ENCODE measurements around the gene SORT1. TPM values are rescaled to one million over a fixed set of nuclear protein-coding genes. Genes with fewer than 3 reads are reported as not detected.

Gene SORT1
- total and polyA plus RNA-seq, 2 of the 13 experiments (the other 11 are each of a cell fraction or from before 2014, with no cell fraction given): 32.4 to 93.0 TPM

GRCh38 chr1:109299558-109300343 lies 98.0 kb downstream of the SORT1 start (continued):
- TF ChIP-seq PAXIP1 (CRISPR knock-in tag; conservative IDR thresholded peaks at IDR 0.05): peak; percentile 40; the same call in 1 of the 2 replicates
- TF ChIP-seq HNF4A (CRISPR knock-in tag; IDR thresholded peaks at IDR 0.05): peak; percentile 71
- peak; percentile 49 for TF ChIP-seq MAX (IDR thresholded peaks at IDR 0.05)
- no peak for TF ChIP-seq ZNF780A (CRISPR knock-in tag; IDR thresholded peaks at IDR 0.05)
- TF ChIP-seq, protein P1, sequence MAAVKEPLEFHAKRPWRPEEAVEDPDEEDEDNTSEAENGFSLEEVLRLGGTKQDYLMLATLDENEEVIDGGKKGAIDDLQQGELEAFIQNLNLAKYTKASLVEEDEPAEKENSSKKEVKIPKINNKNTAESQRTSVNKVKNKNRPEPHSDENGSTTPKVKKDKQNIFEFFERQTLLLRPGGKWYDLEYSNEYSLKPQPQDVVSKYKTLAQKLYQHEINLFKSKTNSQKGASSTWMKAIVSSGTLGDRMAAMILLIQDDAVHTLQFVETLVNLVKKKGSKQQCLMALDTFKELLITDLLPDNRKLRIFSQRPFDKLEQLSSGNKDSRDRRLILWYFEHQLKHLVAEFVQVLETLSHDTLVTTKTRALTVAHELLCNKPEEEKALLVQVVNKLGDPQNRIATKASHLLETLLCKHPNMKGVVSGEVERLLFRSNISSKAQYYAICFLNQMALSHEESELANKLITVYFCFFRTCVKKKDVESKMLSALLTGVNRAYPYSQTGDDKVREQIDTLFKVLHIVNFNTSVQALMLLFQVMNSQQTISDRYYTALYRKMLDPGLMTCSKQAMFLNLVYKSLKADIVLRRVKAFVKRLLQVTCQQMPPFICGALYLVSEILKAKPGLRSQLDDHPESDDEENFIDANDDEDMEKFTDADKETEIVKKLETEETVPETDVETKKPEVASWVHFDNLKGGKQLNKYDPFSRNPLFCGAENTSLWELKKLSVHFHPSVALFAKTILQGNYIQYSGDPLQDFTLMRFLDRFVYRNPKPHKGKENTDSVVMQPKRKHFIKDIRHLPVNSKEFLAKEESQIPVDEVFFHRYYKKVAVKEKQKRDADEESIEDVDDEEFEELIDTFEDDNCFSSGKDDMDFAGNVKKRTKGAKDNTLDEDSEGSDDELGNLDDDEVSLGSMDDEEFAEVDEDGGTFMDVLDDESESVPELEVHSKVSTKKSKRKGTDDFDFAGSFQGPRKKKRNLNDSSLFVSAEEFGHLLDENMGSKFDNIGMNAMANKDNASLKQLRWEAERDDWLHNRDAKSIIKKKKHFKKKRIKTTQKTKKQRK (IDR thresholded peaks at IDR 0.05; ENCODE audit: low read length): no peak
- TF ChIP-seq TGIF2 (CRISPR knock-in tag; IDR thresholded peaks at IDR 0.05): peak; percentile 41; the same call in 1 of the 2 replicates
- TF ChIP-seq, protein P2, sequence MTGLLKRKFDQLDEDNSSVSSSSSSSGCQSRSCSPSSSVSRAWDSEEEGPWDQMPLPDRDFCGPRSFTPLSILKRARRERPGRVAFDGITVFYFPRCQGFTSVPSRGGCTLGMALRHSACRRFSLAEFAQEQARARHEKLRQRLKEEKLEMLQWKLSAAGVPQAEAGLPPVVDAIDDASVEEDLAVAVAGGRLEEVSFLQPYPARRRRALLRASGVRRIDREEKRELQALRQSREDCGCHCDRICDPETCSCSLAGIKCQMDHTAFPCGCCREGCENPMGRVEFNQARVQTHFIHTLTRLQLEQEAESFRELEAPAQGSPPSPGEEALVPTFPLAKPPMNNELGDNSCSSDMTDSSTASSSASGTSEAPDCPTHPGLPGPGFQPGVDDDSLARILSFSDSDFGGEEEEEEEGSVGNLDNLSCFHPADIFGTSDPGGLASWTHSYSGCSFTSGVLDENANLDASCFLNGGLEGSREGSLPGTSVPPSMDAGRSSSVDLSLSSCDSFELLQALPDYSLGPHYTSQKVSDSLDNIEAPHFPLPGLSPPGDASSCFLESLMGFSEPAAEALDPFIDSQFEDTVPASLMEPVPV (CRISPR knock-in tag; IDR thresholded peaks at IDR 0.05): no peak
- TF ChIP-seq U2AF2 (IDR thresholded peaks at IDR 0.05; ENCODE audit: low read depth, low read length): no peak
- no peak for TF ChIP-seq ZNF256 (CRISPR knock-in tag; conservative IDR thresholded peaks at IDR 0.05)
- TF ChIP-seq HNF4G (IDR thresholded peaks at IDR 0.05; ENCODE audit: borderline replicate concordance, low read depth, low read length): no peak
- no peak for TF ChIP-seq HNF4G (CRISPR knock-in tag; IDR thresholded peaks at IDR 0.05; ENCODE audit: borderline replicate concordance, low read depth)
- TF ChIP-seq ZC3H4 (CRISPR knock-in tag; IDR thresholded peaks at IDR 0.05; ENCODE audit: borderline replicate concordance): peak; percentile 42; the same call in 1 of the 2 replicates
- TF ChIP-seq CBX5 (CRISPR knock-in tag; IDR thresholded peaks at IDR 0.05; ENCODE audit: borderline replicate concordance): no peak
- TF ChIP-seq IRF2 (CRISPR knock-in tag; IDR thresholded peaks at IDR 0.05): 0 out of 2 replicates have a peak, but pooled peaks have one; percentile 27
- TF ChIP-seq AKNA (CRISPR knock-in tag; IDR thresholded peaks at IDR 0.05; ENCODE audit: borderline replicate concordance): no peak
